GM12891 (cell line): ENCODE results near the gene IL4.

Experiments
- PAX5 ChIP-seq: IDR thresholded peaks from 2 replicates; pipeline ENCODE4 v1.6.1; 2011; ENCODE audit warnings: low read length, moderate library complexity, mild to moderate bottlenecking; ENCODE audit not compliant: insufficient read depth, severe bottlenecking
- POLR2A ChIP-seq: IDR thresholded peaks from 2 replicates; pipeline ENCODE4 v1.6.1; 2011; ENCODE audit warnings: low read depth, low read length, control low read depth
- POLR2AphosphoS5 ChIP-seq: IDR thresholded peaks from 2 replicates; pipeline ENCODE4 v1.6.1; 2011; ENCODE audit warnings: low read depth, low read length, control low read depth
- SPI1 ChIP-seq: IDR thresholded peaks from 2 replicates; pipeline ENCODE4 v1.6.1; 2011; ENCODE audit warnings: low read depth, low read length, control low read depth
- TAF1 ChIP-seq: IDR thresholded peaks from 2 replicates; pipeline ENCODE4 v1.6.1; 2011; ENCODE audit warnings: low read depth, low read length, control low read depth

GRCh38 chr5:132653716-132654115 lies 20.1 kb upstream of the IL4 start:
- TF ChIP-seq POLR2AphosphoS5, result no peak
- no peak for TF ChIP-seq TAF1
- TF ChIP-seq POLR2A, result no peak
- TF ChIP-seq SPI1, result no peak
- TF ChIP-seq PAX5, result no peak
